HG03378 (cell line): ENCODE measurements around the gene VWA3B.
"Not testable (repeated sequence)": the region's sequence is repeated elsewhere in the genome, so short reads cannot be mapped to it uniquely, and the experiment has no call there.

Source experiments
- ATAC-seq: cut with Tn5 transposase; IDR thresholded peaks from one replicate; pipeline ENCODE4 v1.9.1; 2021; ENCODE audit warnings: mild to moderate bottlenecking, moderate library complexity; ENCODE audit not compliant: unreplicated experiment

VWA3B gene

GRCh38 chr2:98245491-98245890 lies 158.5 kb downstream of the VWA3B start:
- ATAC-seq: no peak

GRCh38 chr2:98247383-98247782 lies 160.4 kb downstream of the VWA3B start:
- no peak for ATAC-seq

GRCh38 chr2:98252038-98252773 lies 165.2 kb downstream of the VWA3B start:
- no peak for ATAC-seq

- ATAC-seq: no peak
These were observed 166.6 kb downstream of the VWA3B start for GRCh38 chr2:98253461-98254070.

- ATAC-seq: no peak
These were observed 167.6 kb downstream of the VWA3B start for GRCh38 chr2:98254504-98255059.

GRCh38 chr2:98258906-98259305 lies 171.9 kb downstream of the VWA3B start:
- no peak for ATAC-seq

GRCh38 chr2:98263362-98263761 lies 176.4 kb downstream of the VWA3B start:
- no peak for ATAC-seq

GRCh38 chr2:98268225-98268624 lies 181.3 kb downstream of the VWA3B start:
- ATAC-seq: not testable (repeated sequence)

- ATAC-seq: no peak
These were observed 182.3 kb downstream of the VWA3B start for GRCh38 chr2:98269274-98269673.

- ATAC-seq: no peak
These were observed 182.9 kb downstream of the VWA3B start for GRCh38 chr2:98269830-98270229.

GRCh38 chr2:98277162-98277859 lies 190.3 kb downstream of the VWA3B start:
- no peak for ATAC-seq

GRCh38 chr2:98278074-98278473 lies 191.1 kb downstream of the VWA3B start:
- no peak for ATAC-seq

- ATAC-seq: no peak
These were observed 193.6 kb downstream of the VWA3B start for GRCh38 chr2:98280376-98281102.

- no peak for ATAC-seq
These were observed 194.6 kb downstream of the VWA3B start for GRCh38 chr2:98281607-98282006.

- ATAC-seq: no peak
These were observed 195.1 kb downstream of the VWA3B start for GRCh38 chr2:98282109-98282508.

- ATAC-seq: no peak
These were observed 206.1 kb downstream of the VWA3B start for GRCh38 chr2:98293030-98293429.

GRCh38 chr2:98293931-98294687 lies 207.1 kb downstream of the VWA3B start:
- ATAC-seq: no peak

- ATAC-seq: no peak
These were observed 207.7 kb downstream of the VWA3B start for GRCh38 chr2:98294711-98295110.

- no peak for ATAC-seq
These were observed 208.3 kb downstream of the VWA3B start for GRCh38 chr2:98295275-98295674.

- no peak for ATAC-seq
These were observed 208.9 kb downstream of the VWA3B start for GRCh38 chr2:98295721-98296414.
